HG02943 (cell line): ENCODE results near the gene PAPOLG.
"Not testable (repeated sequence)": the region's sequence is repeated elsewhere in the genome, so short reads cannot be mapped to it uniquely, and the experiment has no call there.

ENCODE experiments used
- ATAC-seq: cut with Tn5 transposase; IDR thresholded peaks from one replicate; pipeline ENCODE4 v1.9.1; 2021; ENCODE audit warnings: mild to moderate bottlenecking, low read depth, moderate library complexity; ENCODE audit not compliant: unreplicated experiment

Gene PAPOLG

GRCh38 chr2:60771508-60771907 lies 15.4 kb downstream of the PAPOLG start:
- ATAC-seq = no peak

GRCh38 chr2:60775048-60775639 lies 19.1 kb downstream of the PAPOLG start:
- ATAC-seq = no peak

GRCh38 chr2:60778352-60778751 lies 22.3 kb downstream of the PAPOLG start:
- no peak for ATAC-seq

GRCh38 chr2:60779426-60779825 lies 23.4 kb downstream of the PAPOLG start:
- no peak for ATAC-seq

- ATAC-seq = no peak
Measured at GRCh38 chr2:60780721-60781120, 24.7 kb downstream of the PAPOLG start.

- ATAC-seq = no peak
Measured at GRCh38 chr2:60793169-60793568, 37.1 kb downstream of the PAPOLG start.

GRCh38 chr2:60794271-60794863 lies 38.3 kb downstream of the PAPOLG start:
- no peak for ATAC-seq

- no peak for ATAC-seq
Measured at GRCh38 chr2:60796573-60797509, 40.8 kb downstream of the PAPOLG start.

- no peak for ATAC-seq
Measured at GRCh38 chr2:60804473-60804872, 48.4 kb downstream of the PAPOLG start.

GRCh38 chr2:60806595-60806987 lies 50.5 kb downstream of the PAPOLG start:
- no peak for ATAC-seq

GRCh38 chr2:60806988-60807681 lies 51.1 kb downstream of the PAPOLG start:
- ATAC-seq = no peak

- ATAC-seq = no peak
Measured at GRCh38 chr2:60808330-60808801, 52.3 kb downstream of the PAPOLG start.

- ATAC-seq = no peak
Measured at GRCh38 chr2:60811491-60812375, 55.7 kb downstream of the PAPOLG start.

GRCh38 chr2:60817191-60817590 lies 61.1 kb downstream of the PAPOLG start:
- not testable (repeated sequence) for ATAC-seq

- no peak for ATAC-seq
Measured at GRCh38 chr2:60818272-60818671, 62.2 kb downstream of the PAPOLG start.

- ATAC-seq = no peak
Measured at GRCh38 chr2:60819155-60819862, 63.2 kb downstream of the PAPOLG start.

GRCh38 chr2:60819936-60820335 lies 63.9 kb downstream of the PAPOLG start:
- no peak for ATAC-seq

- ATAC-seq = no peak
Measured at GRCh38 chr2:60820416-60821132, 64.5 kb downstream of the PAPOLG start.

- ATAC-seq = no peak
Measured at GRCh38 chr2:60821133-60821469, 65.0 kb downstream of the PAPOLG start.
